ENCODE results near the gene GCLC. TPM values are rescaled to one million over a fixed set of nuclear protein-coding genes. Genes with fewer than 3 reads are reported as not detected.

GCLC gene
- total and polyA plus RNA-seq, 2 donors (not counting 1 experiment from before 2014, with no cell fraction given): 10.7 to 25.8 TPM

GRCh38 chr6:53496797-53497375, 48.0 kb downstream of the GCLC start:
- H3K4me1 ChIP-seq (ENCODE audit: control insufficient read depth in 2 of 2, insufficient read depth in 2 of 2, low read length in 2 of 2): peaks cover 0 to 2% of the 10 kb centered on the region in 2 donors
- H3K4me1 Mint-ChIP-seq: no peaks in the 10 kb centered on the region
- H3K9ac ChIP-seq (ENCODE audit: low read length): no peak overlapping the region
- DNase-seq (no peak), ATAC-seq (ENCODE audit: low read depth) (no peak)
- POLR2A ChIA-PET: no interaction called here
- no peak overlapping the region for H3K27ac ChIP-seq (ENCODE audit: low read length in 2 of 2)
- no peaks in the 10 kb centered on the region for H3K27me3 ChIP-seq (replicated peaks in 1 of 4; ENCODE audit: control extremely low read depth in 1 of 4, control insufficient read depth in 3 of 4, insufficient read depth in 4 of 4, low read length in 3 of 4)
- no peak overlapping the region for H2AFZ ChIP-seq (ENCODE audit: insufficient read depth, low read depth, low read length, poor library complexity, severe bottlenecking)
- no peak overlapping the region for H3K4me3 ChIP-seq (ENCODE audit: control extremely low read depth in 1 of 5, extremely low read depth in 1 of 5, insufficient read depth in 1 of 5, low read depth in 2 of 5, low read length in 4 of 5)
- no peak overlapping the region for H3K4me2 ChIP-seq (replicated peaks; ENCODE audit: low read depth, low read length, poor library complexity, severe bottlenecking)
- no peaks in the 10 kb centered on the region for H4K20me1 ChIP-seq (ENCODE audit: control insufficient read depth, insufficient read depth, low read length, poor library complexity, severe bottlenecking)
- intact Hi-C loops (cut with micrococcal nuclease): no loop called here
- TF ChIP-seq EZH2 (IDR thresholded peaks at IDR 0.05; ENCODE audit: borderline replicate concordance, insufficient read depth, low read depth, low read length, poor library complexity, severe bottlenecking): no peak
- no peak for TF ChIP-seq CTCF (IDR thresholded peaks at IDR 0.05)
- H3K4me3 Mint-ChIP-seq: no peak overlapping the region
- CTCF ChIA-PET: interaction anchor here (0.8 to 9.1 kb wide), 5 partner anchors 13 to 230 kb away, joined by 3 to 270 read pairs (median 39); no protein-coding TSS in a partner anchor
- H3K9me3 ChIP-seq (ENCODE audit: control extremely low read depth in 1 of 3, control insufficient read depth in 2 of 3, insufficient read depth in 1 of 3, low read length in 2 of 3): no peaks in the 10 kb centered on the region
- H3K79me2 ChIP-seq (ENCODE audit: control insufficient read depth, insufficient read depth, low read length): no peaks in the 10 kb centered on the region
- H3K27ac Mint-ChIP-seq: no peak overlapping the region
- no peaks in the 10 kb centered on the region for H3K9me3 Mint-ChIP-seq (ENCODE audit: insufficient read depth)
- H3K36me3 ChIP-seq (replicated peaks in 1 of 2; ENCODE audit: control extremely low read depth in 1 of 2, control insufficient read depth in 1 of 2, extremely low read depth in 1 of 2, insufficient read depth in 2 of 2, low read length in 1 of 2): peaks cover 0 to 11% of the 10 kb centered on the region in 2 experiments
- no peaks in the 10 kb centered on the region for H3K27me3 Mint-ChIP-seq
- no CpG with 5 or more reads among the region's 5 CpGs for WGBS (ENCODE audit: insufficient coverage)

All from B cell (primary cell).